ENCODE results near the gene SAMMSON.

Gene SAMMSON
- total RNA-seq: 0 to 10.1 (median 0.05) reads per million in 17 experiments

DNA sequence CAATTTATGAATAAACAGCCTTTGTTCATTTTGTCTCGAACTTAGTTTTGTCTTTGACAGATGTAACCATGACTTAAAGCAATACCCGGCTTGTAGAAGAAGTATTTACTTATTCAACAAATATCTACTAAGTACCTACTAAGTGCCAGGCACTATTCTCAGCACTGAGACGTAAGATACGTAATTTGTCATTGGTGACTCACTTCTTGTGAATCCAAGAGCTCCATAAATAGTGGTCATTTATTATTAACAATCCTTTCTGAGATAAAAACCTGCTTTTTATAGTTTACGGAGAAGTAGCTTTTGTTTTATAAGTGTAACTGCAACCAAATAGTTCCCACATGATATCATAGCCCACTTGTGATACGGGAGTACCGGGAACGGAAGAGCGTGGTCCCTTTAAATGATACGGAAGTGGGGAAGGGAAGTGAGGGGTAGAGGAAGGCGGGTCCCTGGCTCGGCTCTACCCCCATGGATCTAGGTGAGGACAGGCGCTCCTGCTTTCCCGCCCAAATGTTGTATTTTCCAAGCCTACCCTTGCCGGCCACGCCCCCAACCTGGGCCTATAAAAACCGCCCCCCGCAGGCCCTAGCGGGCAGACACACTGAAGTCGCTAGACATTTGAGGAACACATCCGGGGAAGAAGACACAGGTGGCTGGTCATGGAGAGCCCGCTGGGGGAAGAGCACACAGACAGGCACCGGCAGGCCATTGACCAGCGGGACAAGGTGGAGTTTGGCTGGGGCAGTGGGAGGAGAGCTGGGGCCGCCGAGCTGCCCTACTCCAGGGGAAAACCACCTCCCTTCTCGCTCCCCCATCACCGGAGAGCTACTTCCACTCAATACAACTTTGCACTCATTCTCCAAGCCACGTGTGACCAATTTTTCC, at the start of gene SAMMSON:
SAMMSON (plus strand) TSS at position 594 of the 888 bp plus-strand sequence.
- DNase-seq: no peak

- DNase-seq: no peak
Observed at GRCh38 chr3:69951616-69952015, 47.9 kb upstream of the SAMMSON start.

DNA sequence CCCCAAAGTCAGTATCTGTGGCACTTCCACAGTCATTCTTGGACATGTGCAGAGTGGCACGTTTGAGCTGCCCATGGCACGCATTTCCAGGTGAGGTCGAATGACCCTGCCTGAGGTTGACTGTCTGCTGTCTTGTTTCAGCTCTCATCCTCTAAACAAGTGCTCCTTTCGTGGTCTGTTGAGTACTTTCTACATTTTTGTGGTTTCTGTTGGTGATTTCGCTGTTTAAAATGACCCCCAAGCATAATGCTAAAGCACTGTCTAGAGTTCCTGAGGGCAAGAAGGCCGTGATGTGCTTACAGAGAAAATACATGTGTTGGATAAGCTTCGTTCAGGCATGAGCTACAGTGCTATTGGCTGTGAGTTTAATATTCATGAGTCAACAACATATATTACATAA, 40.0 kb upstream of the SAMMSON start:
- no peak for DNase-seq

- no peak for DNase-seq
Observed at GRCh38 chr3:69961706-69962439, 37.7 kb upstream of the SAMMSON start.

DNA sequence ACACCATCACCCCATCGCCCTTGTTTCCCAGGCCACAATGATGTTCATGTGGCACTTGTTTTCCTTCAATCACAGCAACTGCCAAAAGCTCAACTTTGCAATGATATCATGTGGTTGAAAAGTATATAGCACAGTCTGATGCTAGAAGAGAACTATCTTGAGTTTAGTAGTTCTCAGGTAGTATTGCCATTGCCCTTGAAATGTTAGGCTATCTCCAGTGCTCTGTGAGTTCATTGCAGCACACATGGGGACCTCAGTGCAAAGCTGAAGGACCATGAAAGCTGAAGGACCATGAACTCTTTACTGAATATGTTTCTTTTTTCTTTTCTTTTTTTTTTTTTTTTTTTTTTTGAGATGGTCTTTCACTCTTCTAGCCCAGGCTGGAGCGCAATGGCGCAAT, 35.9 kb upstream of the SAMMSON start:
- DNase-seq: no peak

- DNase-seq: no peak
Observed at GRCh38 chr3:69967156-69967555, 32.4 kb upstream of the SAMMSON start.

- peak; percentile 65 to 89 (median 82) for DNase-seq
Observed at GRCh38 chr3:69970827-69971226, 28.7 kb upstream of the SAMMSON start.

GRCh38 chr3:69972672-69973071, 26.9 kb upstream of the SAMMSON start:
- peak in 1 of 4 experiments; percentile 25 for DNase-seq

GRCh38 chr3:69976021-69976420, 23.5 kb upstream of the SAMMSON start:
- no peak for DNase-seq

- DNase-seq: peak; percentile 48 to 76 (median 64)
Observed at GRCh38 chr3:69983546-69984265, 15.8 kb upstream of the SAMMSON start.

- DNase-seq: no peak
Observed at GRCh38 chr3:69985266-69985665, 14.3 kb upstream of the SAMMSON start.

DNA sequence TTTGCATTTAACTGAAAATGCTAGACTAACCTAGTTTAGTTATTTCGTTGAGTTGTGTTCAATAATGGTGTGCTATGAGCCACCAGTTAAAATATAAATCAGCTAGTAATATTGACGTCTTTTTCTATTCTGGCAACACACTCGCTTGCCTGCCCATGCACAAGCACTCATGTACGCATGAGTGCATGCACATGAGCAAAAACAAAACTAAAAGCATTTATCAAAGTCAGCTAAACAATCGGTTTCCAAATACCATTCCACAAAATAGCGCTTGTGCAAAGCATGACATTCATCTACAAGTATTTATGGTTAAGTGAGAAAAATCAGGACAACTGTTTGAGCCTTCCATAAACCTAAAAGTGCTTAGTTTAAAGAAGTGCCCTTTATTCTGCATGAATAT, 13.1 kb upstream of the SAMMSON start:
- DNase-seq: no peak

GRCh38 chr3:69987833-69988232, 11.7 kb upstream of the SAMMSON start:
- no peak for DNase-seq

DNA sequence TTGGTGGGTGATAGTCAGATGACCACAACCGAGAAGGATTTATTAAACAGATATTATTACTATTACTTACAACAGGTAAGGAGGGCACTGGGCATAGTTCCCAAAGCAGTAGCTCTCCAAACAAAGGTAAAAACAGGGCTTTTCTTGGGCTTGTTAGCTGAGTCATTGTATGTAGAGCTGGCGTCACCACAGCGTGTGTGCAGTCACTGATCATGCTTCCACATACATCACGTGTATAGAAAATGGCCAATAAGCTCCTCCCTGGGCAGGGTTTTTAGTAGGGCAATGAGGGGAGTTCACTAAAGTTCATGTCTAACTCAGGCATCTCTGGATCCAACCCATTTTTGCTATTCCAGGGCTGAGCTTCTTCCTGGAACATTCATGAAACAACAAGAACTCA, 5.8 kb upstream of the SAMMSON start:
- no peak for DNase-seq

DNA sequence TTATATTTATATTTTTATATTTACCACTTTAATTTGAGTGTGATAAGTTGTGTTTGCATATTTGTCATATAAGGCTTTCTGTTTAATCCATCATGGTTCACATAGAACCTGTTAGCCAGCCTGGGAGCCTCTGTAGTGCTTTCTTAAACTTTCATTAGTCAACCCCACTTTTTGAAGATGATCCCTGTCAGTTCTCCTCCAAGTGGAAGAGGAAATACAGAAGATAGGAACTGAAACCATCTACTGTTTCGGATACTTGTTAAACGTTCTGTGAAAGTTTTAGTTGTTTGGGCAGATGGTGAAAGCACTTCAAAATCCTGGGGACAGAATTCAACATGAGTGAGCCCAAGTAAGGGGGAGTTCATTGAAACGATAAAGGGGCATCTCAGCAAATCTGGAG, 4.6 kb upstream of the SAMMSON start:
- DNase-seq: peak; percentile 65 to 84 (median 72)

GRCh38 chr3:69997631-69998307, 1.8 kb upstream of the SAMMSON start:
- no peak for DNase-seq

- DNase-seq: no peak
Observed at GRCh38 chr3:69998759-69999139, 784 bp upstream of the SAMMSON start.

DNA sequence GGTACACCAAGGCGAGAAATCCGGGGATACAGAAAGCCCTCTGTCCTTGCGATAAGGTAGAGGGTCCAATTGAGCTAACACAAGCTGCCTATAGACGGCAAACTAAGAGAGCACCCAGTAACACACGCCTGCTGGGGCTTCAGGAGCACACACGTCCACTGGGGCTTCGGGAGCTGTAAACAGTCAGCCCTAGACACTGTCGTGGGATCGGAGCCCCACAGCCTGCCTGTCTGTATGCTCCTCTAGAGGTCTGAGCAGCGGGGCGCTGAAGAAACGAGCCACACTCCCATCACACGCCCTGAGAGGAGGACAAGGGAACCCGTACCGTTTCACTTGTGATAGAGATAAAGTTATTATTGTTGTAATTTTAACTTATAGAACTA, 486 bp downstream of the SAMMSON start:
- DNase-seq: no peak

DNA sequence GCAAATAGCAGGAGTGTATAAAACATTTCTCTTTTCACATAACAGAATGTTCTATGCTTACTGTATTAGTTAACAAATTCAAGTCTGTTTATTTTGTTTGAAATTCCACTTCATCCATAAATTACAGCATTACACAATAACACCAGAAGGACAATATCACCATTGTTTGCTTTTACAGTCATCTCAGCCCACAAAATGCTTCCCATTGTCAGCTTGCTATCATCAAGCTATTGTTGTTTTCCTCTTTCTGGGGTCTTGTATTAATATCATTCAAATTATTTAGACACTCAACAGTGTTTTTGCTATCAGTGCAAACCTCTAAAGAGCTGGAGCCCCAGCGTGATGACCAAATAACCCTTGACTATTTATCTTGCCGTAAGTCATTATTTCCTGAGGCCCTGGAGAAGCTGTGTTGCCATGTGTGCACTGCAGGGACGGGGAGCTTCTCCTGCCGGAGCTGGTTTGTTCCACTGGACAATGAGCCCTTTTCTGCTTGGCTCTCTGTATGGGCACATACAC, 1.1 kb downstream of the SAMMSON start:
- DNase-seq: no peak

DNA sequence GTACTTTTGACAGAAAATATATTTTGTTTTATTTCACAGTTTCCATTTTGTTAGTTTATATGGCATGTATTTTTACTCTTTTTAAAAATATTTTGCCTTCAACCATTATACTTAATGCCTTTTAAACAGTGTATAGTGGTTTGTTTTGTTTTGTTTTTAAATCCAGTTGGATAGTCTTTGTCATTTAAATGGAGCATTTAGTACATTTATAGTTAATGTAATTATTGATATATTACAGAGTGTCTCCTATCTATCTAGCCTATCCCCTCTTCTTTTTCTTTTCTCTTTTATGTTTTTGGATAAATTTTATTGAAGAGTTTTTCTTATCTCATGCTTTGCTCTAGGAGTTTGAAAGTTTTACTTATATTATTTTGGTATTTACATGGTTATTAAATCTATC, 3.6 kb downstream of the SAMMSON start:
- no peak for DNase-seq

GRCh38 chr3:70006089-70006488, 6.6 kb downstream of the SAMMSON start:
- peak; percentile 13 to 59 (median 36) for DNase-seq

DNA sequence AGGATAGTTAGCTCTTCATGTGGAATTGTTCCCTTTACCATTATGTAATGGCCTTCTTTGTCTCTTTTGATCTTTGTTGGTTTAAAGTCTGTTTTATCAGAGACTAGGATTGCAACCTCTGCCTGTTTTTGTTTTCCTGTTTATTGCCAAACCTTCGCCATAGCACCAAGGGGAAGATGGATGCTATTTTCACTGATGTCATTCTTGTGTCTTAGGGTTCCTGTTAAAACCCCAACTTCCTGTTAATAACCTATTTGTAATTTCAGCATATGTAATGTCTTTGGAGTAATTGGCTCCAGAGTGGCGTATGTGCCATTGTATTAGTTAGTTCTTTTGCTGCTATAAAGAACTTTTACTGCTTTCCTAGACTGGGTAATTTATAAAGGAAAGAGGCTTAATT, 10.8 kb downstream of the SAMMSON start:
- peak; percentile 38 to 76 (median 56) for DNase-seq
